AML-193 (cell line): ENCODE measurements around the gene NAPG.
"Not testable (repeated sequence)": the region's sequence is repeated elsewhere in the genome, so short reads cannot be mapped to it uniquely, and the experiment has no call there.

ENCODE experiments used
- DNase-seq, 2 experiments: peaks; one replicate each; lab custom pipeline; 2025; lab: John Stamatoyannopoulos, UW

NAPG gene

GRCh38 chr18:10514601-10515000, 11.2 kb upstream of the NAPG start:
- no peak for DNase-seq

- DNase-seq, result no peak
These were observed 10.4 kb upstream of the NAPG start for GRCh38 chr18:10515456-10515855.

GRCh38 chr18:10516078-10516477, 9.7 kb upstream of the NAPG start:
- DNase-seq, result no peak

- peak in 1 of 2 experiments; percentile 27 for DNase-seq
These were observed 7.1 kb upstream of the NAPG start for GRCh38 chr18:10518595-10519255.

GRCh38 chr18:10519366-10519765, 6.5 kb upstream of the NAPG start:
- no peak for DNase-seq

- peak; percentile 69 to 84 for DNase-seq
These were observed 5.6 kb upstream of the NAPG start for GRCh38 chr18:10519999-10520935.

GRCh38 chr18:10521566-10521965, 4.3 kb upstream of the NAPG start:
- no peak for DNase-seq

- DNase-seq, result no peak
These were observed 3.3 kb upstream of the NAPG start for GRCh38 chr18:10522574-10522973.

- no peak for DNase-seq
These were observed 2.3 kb upstream of the NAPG start for GRCh38 chr18:10523544-10523943.

- DNase-seq, result peak; percentile 22 to 47
These were observed 1.1 kb upstream of the NAPG start for GRCh38 chr18:10524507-10525370.

GRCh38 chr18:10525371-10525691, 496 bp upstream of the NAPG start:
- DNase-seq, result no peak

- DNase-seq, result no peak
These were observed 728 bp downstream of the NAPG start for GRCh38 chr18:10526561-10526949.

GRCh38 chr18:10528439-10528838, 2.6 kb downstream of the NAPG start:
- no peak for DNase-seq

- no peak for DNase-seq
These were observed 4.2 kb downstream of the NAPG start for GRCh38 chr18:10530002-10530401.

GRCh38 chr18:10530852-10531251, 5.0 kb downstream of the NAPG start:
- no peak for DNase-seq

- no peak for DNase-seq
These were observed 7.3 kb downstream of the NAPG start for GRCh38 chr18:10533111-10533510.

- no peak for DNase-seq
These were observed 10.5 kb downstream of the NAPG start for GRCh38 chr18:10536280-10536679.

GRCh38 chr18:10537765-10538164, 11.9 kb downstream of the NAPG start:
- DNase-seq, result no peak

GRCh38 chr18:10539124-10539523, 13.3 kb downstream of the NAPG start:
- not testable (repeated sequence) for DNase-seq

- no peak for DNase-seq
These were observed 17.4 kb downstream of the NAPG start for GRCh38 chr18:10543277-10543676.

- no peak for DNase-seq
These were observed 18.4 kb downstream of the NAPG start for GRCh38 chr18:10544093-10544748.
